Stimulated activated CD4-positive, alpha-beta T cell treated with anti-CD3 and anti-CD28 coated beads, Interleukin-15, amount 100 ng/mL, for 1 hour (primary cell): ENCODE results near the gene HSPA13.
A peak's percentile ranks its signal among the peaks of the same experiment; 100 is the strongest.
"Not testable (repeated sequence)": the region's sequence is repeated elsewhere in the genome, so short reads cannot be mapped to it uniquely, and the experiment has no call there.

Experiments
- DNase-seq, 2 donors: peaks; one replicate each; pipeline ENCODE4 v3.0.0-alpha.2; 2020; ENCODE audit warnings: low read depth in 1 of 2, low spot score in 1 of 2

HSPA13 gene

DNA sequence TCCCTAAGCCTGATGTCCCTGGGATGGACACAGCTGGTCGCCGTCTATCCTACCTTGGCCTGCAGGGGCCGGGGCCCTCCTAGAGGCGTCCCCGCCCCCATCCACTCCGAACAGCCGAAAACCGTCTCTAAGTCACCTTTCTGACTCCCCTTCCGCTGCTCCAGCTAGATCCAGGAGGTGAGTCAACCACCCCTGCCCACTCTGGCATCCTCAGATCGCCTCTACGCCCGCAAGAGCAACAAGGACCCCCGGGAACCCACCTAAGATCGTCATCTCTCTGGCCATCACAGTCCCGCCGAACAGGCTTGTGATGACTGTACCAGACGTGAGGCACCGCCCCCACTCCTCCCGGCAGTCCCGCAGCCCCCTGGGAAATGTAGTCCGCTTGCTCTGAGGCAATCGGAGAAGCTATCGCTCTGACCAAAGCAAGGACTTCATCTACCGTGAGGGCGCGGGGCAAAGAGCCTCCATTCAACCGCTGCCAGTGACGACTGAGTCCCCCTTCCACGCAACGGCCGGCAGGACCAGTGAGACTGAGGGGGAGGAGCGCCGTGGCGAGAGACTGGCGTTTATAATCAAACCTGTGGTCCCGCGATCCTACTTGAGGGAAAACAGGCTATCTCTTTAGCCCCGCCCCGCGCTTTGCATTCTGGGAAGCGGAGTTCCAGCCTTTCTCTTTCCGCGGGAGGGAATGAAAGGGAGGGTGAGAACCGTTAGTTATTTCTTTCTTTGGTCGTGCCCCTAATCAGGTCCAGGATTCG, at the start of gene HSPA13:
Gene HSPA13 (minus strand): TSS at position 312 of the 761 bp plus-strand sequence. CDS start 27 bp downstream, at position 285.
- DNase-seq = peak; percentile 94 to 96

DNA sequence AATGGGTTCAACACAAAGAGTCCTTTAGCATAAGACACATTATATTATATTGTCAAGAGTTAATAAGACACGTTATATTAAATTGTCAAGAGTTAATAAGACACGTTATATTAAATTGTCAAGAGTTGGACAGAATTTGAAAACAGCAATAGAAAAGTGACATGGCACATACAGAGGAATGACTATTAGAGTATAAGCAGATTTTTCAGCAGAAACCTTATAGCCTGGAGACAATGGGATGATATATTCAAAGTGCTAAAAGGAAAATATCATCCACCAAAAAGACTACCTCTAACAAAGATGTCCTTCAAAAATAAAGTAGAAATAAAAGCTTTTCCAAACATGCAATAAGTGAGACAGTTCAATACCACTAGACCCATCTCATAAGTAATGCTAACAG, 36.0 kb upstream of the HSPA13 start:
- no peak for DNase-seq

- DNase-seq = no peak
These were observed 32.1 kb upstream of the HSPA13 start for GRCh38 chr21:14414932-14415508.

- no peak for DNase-seq
These were observed 23.0 kb upstream of the HSPA13 start for GRCh38 chr21:14405962-14406361.

DNA sequence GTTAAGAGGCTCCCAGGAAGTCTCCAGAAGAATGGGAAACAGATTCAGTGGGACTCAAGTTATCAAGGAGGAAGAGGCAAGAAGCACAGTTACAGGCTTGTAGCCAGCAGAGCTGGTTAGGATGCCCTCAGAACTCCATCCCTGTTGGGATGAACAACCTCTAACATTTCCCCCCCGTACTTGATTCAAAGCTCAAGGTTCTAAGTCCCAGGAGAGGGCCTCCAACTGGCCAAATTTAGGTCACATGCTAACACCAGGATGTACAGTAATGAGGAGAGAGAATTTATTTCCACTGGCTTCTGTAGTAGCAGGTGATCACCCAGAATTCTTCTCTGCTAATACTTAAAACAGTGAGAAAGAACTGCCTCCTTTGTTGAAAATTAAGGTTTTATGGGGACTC, 22.3 kb upstream of the HSPA13 start:
- no peak for DNase-seq

DNA sequence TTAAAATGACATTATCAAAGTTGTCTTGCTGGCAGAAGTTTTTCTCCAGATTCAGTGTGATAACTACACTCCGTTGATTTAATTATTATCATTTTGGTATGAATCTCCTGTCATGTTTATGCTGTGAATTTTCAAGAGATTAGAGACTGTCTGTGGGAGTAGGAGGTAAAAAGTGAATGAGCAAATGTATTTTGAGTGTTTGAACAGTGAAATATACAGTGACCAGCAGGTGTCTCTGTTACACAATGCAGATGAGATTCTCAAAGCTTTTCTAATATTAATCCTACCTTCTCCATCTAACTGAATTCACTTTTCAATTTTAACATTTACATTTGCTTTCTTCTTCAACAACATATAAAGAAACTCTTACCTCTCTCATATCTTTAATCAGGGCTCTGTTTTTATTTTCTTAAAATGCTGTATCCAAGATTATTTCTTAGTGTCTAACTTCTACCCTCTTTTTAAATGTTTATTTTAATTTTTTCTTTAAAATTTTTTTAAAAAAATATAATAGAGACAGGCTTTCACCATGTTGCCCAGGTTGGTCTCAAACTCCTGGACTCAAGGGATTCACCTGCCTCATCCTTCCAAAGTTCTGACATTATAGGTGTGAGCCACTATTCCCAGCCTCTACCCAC, 20.9 kb upstream of the HSPA13 start:
- no peak for DNase-seq

DNA sequence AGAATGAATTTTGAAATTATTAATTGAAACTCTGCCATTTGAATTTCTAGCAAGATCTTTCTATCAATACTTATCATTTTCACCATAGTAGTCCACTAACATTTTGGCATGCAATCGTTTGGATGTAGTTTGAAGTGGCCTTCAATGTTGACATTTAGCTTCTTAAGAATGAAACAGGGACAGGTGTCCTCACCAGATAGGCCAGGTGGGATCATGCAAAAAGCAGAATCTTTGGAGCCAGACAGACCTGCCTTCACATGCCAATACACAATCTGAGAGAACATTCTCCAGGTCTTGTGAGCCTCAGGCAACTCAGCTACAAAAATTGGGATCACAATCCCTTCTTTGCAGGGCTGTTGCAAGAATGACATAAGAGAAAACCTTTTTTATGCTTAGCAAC, 18.3 kb upstream of the HSPA13 start:
- no peak for DNase-seq

DNA sequence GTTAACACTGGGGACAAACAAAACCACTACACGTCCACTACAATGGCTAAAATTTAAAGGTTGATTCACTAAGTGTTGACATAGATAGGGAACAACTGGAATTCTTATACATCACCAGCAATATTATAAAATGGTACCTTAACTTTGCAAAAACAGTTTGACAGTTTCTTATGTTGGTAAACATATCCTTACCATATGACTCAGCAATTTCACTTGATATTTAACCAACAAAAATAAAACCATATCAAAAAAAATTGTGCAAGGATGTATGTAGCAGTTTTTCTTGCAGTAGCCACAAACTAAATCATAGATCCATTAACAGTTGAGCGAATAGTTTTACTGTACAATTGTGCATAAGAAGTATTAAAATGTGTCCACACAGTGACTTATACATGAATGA, 5.3 kb upstream of the HSPA13 start:
- DNase-seq = no peak

GRCh38 chr21:14384453-14384852, 1.5 kb upstream of the HSPA13 start:
- no peak for DNase-seq

GRCh38 chr21:14383596-14384180, 742 bp upstream of the HSPA13 start:
- DNase-seq = no peak

DNA sequence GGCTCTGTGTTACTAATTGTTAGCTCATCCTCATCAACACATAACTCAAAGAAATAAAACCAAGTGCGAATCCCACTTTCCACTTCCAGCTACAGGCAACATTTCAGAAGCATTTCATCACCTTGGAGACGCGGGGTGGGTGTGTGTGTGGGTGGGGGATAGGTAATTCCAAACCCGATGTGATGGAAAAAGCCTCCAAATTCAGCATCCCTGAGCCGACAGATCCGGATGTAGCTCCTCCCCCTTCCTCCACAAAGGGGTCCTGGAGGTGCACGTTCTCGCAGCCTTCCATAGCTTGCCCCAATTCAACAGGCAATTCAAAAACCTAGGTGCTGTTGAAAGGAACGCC, 486 bp downstream of the HSPA13 start:
- peak in 1 of 2 donors; percentile 12 for DNase-seq

DNA sequence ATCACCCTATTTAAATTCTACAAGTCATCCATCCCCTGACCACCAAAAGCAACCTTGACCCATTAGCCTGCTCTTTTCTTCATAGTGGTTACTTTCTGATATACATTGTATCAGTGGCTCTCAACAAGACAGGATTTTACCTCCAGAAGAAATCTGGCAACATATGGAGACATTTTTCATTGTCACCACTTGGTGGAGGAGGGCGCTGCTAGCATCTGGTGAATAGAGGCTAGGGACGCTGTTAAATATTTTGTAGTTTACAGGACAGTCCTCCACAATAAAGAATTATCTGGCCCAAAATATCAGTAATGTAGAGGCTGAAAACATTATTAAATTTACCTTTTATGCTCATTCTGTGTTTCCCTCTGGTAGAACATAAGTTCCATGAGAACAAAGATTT, 6.1 kb downstream of the HSPA13 start:
- no peak for DNase-seq

DNA sequence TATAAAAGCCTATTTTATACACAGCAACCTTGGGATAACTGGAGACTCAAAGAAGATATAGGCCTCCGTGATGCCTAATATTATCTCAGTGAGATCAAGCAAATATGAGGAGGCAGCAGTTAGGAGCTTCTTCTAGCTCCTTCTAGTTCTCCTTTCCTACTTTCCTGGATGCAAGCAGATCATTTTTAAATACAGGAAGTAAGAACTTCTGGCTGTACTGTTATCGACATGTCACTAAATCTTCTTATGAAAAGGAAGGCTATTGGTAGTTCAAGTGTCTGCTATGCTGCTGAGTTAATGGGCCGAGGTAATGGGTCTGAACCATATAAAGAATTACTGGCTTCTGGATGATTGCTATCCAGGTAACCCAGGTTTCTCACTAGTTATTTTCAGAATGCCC, 15.9 kb downstream of the HSPA13 start:
- DNase-seq = no peak

DNA sequence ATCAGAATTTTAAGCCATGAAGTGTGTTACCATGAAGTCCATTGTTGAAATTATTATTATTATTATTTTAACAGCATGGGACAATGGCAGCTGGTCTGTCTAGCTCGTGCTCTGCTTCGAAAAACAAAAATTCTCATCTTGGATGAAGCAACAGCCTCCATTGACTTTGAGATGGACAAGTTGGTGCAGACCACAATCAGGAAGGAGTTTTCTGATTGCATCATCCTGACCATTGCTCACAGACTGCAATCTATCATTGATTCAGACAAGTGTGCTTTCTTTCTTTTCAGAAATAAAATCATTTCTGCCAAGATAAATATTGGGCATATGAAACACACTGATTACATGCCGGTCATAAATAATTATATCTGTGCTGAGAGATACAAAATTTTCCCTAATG, 21.0 kb downstream of the HSPA13 start:
- no peak for DNase-seq

DNA sequence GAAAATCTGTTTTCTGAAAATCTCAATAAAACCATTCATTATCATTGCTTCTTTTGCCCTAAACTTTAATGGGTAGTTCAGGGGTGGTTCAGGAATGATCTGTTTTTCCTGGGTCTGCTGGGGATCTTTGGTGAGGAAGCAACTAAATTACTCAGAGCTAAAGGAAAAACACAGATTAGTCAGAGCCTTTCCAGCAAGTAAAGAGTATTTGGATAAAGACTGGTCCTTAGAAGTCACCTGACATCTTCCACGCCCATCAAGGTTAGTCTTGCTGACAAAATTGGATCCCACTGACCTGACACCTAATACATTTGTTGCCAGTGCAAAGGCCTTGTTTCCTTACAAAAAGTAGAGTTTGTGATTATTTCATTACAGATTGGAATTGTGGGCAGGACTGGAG, 24.2 kb downstream of the HSPA13 start:
- DNase-seq = no peak

DNA sequence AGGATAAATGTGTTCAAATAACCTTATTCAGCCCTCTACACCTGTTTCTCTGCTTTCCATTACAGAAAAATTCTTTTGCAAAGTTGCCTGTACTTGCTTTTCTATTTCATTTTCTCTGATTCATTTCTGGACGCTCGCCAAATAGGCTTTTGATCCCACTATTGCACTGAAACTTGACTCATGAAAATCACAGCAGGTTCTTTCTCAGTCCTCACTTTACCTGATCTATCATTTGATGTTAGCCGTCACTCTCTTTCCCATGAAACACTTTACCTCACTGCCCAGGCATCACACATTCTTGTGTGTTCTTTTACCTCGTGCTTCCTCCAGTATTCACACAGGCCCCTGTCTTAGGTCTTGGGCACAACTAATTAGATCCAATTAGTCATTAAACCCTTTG, 26.2 kb downstream of the HSPA13 start:
- DNase-seq = no peak

DNA sequence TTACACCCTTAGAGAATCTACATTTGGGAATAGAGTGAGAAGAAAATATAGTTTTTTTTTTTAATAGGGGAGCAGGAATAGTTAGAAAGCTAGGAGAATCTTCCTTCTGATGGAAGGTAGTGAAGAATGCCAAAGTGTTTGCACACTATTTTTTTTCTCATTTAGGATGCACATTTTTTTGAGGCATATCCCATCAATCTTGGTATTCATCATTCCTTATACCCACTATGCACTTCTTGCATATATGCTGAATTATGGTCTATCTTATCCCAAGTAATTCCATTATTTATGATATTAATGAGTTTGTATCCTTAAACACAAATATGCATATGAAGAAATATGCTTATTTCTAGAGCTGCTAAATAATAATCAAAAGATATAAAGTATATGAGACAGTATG, 28.4 kb downstream of the HSPA13 start:
- no peak for DNase-seq

DNA sequence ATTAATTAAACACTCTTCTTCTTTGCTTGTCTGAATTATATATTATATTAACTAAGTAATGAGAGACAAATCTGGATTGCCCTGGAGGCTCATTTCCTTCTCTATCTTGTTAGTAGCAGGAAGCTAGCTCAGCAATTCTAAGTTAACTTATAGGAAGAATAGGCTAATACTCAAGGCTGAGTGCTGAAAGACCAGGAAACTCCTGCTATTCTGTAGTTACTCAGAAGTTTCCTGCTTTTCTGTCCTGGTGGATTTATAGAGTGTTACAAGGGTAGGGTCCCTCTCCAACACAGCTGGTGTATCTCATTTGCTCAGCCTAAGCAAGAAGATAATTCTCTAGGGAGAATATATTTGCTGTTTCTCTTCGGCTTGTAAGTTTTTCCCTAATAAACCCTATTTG, 29.2 kb downstream of the HSPA13 start:
- DNase-seq = no peak

DNA sequence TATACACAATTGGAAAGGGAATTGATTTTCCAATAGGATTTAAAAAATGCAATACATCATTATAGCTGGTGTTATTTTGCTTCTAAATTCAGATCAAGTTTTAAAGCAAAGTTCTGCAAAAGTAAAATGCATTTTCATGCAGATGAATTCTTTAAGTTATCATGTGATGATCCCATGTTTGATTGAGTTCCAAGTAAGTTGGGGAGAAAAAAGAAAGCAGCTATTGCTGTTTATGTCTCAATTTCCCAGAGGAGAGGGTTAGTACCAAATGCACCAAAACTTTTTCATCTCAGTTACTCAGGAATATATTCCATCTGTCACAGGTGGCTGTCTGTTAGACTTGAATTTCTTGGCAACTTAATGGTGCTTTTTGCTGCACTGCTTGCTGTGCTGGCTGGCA, 29.7 kb downstream of the HSPA13 start:
- no peak for DNase-seq

DNA sequence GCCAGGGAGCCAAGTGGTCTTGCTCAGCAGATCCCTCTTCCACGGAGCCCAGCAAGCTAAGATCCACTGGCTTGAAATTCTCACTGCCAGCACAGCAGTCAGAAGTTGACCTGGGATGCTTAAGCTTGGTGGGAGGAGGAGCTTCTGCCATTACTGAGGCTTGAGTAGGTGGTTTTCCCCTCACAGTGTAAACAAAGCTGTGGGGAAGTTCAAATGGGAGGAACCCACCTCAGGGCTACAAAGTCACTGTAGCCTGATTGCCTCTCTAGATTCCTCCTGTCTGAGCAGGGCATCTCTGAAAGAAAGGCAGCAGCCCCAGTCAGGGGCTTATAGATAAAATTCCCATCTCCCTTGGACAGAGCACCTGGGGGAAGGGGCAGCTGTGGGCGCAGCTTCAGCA, 55.6 kb downstream of the HSPA13 start:
- DNase-seq = not testable (repeated sequence)

GRCh38 chr21:14325595-14325994, 57.4 kb downstream of the HSPA13 start:
- DNase-seq = no peak
